Activated CD8-positive, alpha-beta memory T cell treated with anti-CD3 and anti-CD28 coated beads, Interleukin-2, amount 50 U/mL, for 4 hours (primary cell): ENCODE measurements around the gene PEX16.

Source experiments
- DNase-seq: peaks from one replicate; pipeline ENCODE4 v3.0.0-alpha.2; 2020

The PEX16 gene

DNA sequence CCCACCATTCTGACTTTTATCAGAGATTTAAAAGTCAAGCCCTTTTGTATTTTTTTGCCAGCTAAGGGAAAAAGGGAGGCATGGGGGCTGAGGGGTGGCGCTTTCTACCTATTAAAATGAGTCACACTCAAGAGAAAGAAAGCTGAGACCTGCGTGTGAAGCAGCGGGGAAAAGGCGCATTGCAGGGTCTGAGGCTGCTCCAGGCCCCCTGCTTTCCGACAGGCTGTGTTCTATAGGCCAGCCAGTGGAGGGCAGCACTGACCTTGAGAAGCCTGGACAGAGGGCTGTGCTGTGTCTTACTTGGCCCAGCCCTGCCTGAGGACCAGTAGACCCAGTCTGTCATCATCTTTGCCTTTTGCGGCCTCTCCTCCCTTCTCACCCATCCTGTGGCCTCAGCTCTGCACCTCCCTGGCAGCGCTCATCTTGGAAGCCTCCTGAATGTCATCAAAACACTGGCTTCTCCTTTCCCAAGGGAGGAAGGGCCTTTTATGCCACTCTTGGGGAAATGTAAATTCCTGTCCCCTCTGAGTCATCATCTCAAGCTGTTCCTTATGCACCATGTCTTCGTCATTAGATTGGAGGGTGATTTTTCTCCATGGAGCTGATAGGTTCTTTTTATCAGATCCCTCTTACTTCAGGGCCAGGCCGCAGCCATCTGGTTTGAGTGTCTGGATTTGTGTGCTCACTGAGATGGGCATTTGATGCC is 44.9 kb downstream of the PEX16 start:
- DNase-seq = no peak

DNA sequence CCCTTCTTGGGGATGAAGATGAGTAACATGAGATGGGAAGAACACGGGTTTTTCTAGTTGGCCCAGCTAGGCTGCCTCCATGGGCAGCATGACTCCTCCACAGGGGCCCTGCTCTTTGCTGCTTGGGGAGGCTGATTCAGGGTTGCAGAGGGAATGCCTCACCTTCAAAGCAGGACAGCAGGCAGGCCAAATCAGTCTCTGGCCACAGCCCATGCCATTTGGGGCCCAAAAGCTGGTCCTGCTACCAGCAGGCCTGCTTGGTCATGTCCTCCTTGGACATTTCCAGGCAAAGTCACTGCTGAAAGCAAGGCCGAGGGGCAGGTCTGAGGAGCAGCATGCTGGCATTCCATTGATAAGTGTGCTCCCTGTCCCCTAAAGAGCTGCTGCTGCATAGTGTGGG is 46.0 kb downstream of the PEX16 start:
- no peak for DNase-seq

DNA sequence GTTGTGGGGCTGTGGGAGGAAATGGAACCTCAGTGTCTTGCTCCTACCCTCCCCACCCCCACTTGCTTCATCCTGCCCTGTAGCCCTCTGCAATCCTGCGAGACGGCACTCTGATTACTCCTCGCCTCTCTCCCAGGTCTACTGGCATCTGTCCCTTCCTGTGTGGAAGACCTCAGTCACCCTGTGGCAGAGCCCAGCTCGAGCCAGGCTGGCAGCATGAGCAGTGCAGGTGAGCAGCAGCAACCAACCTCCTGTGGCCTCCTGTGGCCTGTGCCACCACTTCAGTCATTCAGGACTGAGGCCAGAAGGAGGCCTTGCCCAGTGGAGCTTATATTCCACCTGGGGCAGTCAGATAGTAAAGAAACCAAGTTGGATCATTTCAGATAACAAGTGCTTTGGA is 47.0 kb downstream of the PEX16 start:
- DNase-seq = no peak

DNA sequence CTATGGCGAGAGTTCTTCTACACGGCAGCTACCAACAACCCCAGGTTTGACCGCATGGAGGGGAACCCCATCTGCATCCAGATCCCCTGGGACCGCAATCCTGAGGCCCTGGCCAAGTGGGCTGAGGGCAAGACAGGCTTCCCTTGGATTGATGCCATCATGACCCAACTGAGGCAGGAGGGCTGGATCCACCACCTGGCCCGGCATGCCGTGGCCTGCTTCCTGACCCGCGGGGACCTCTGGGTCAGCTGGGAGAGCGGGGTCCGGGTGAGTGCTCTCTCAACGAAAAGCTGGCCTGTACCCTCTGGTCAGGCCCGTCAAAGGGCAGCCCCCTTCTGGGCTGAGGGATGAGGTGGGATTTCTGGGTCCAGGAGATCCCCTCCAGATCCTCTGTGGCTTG is 48.1 kb downstream of the PEX16 start:
- DNase-seq = no peak

DNA sequence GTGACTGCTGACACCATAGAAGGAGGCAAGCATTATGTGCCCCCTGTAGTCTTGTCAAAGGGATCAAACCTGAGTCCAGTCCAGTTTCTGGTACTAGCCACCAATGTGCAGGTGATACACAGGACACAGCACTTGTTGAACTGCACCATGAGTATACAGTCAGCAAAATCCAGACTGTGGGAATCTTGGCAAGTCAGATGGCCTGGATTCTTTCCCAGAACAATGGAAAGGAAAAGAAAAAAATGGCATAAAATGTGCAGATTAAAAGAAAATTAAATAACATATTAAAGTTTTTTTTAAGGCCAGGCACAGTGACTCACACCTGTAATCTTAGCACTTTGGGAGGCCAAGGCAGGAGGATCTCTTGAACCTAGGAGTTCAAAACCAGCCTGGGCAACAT is 53.6 kb downstream of the PEX16 start:
- DNase-seq = no peak

DNA sequence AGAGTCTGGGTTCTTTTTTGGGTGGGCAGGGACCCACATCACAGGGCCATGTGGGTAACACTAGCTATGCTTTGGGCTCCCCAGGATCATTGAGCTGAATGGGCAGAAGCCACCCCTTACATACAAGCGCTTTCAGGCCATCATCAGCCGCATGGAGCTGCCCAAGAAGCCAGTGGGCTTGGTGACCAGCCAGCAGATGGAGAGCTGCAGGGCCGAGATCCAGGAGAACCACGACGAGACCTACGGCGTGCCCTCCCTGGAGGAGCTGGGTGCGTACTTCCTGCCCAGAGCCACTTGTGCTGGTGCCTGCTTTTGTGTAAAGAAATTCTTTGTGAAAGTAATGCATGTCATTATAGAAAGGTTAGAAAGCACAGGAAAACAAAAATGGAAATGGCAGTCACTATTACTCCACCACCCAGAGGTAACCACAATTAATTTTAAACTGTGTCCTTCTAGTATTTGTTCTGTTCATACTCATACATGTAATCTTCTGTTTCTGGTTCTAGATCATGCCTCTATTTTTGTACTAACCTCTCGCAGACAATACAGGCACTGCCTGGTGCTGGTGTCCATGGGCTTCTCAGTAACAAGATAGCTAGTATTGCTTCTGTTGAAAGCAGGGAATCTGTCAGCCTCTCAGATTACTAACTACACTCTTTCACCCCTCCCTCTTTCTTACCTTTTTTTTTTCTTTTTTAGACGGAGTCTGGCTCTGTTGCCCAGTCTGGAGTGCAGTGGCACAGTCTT is 56.7 kb downstream of the PEX16 start:
- DNase-seq = no peak

DNA sequence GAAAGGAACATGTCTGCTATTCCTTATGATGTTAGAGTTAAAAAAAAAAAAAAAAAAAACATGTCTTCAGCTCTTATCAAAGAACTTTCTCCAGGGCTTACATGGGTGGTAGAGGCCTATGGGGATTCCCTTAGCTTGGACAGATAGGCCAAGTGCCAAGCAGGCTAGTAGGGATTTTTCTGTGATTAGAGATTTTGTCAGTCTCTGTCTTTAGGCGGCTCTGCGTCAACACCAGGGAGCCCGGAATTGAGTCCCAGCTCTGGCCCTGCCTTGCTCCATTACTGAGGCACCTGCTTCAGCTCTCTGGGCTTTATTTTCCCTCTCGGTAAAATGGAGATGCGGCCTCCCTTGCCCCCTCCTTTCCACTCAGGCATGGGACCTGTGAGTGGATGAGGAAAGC is 57.3 kb downstream of the PEX16 start:
- no peak for DNase-seq
